GM12874 (cell line): ENCODE results near the gene ANKRD13D.

Experiments used
- TF ChIP-seq, protein P1 (sequence below): IDR thresholded peaks from 2 replicates; pipeline ENCODE4 v1.5.1; 2011; ENCODE audit warnings: low read depth, mild to moderate bottlenecking, control low read depth, low read length, moderate library complexity; ENCODE audit not compliant: insufficient read depth

Gene ANKRD13D

DNA sequence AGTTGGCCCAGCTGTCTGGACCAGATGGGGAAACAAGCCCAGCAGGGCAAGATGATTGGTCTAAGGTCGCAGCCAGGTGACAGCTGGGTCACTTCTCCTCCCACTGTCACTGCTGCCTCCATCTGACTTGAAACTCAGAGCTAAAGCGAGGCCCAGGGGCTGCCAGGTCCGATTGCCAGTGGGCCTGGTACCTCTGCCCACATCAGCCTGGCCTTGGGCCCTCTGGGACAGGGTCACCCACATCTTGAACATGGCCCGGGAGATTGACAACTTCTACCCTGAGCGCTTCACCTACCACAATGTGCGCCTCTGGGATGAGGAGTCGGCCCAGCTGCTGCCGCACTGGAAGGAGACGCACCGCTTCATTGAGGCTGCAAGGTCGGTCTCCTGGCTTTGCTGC lies 20.1 kb downstream of the ANKRD13D start:
- TF ChIP-seq, protein P1, sequence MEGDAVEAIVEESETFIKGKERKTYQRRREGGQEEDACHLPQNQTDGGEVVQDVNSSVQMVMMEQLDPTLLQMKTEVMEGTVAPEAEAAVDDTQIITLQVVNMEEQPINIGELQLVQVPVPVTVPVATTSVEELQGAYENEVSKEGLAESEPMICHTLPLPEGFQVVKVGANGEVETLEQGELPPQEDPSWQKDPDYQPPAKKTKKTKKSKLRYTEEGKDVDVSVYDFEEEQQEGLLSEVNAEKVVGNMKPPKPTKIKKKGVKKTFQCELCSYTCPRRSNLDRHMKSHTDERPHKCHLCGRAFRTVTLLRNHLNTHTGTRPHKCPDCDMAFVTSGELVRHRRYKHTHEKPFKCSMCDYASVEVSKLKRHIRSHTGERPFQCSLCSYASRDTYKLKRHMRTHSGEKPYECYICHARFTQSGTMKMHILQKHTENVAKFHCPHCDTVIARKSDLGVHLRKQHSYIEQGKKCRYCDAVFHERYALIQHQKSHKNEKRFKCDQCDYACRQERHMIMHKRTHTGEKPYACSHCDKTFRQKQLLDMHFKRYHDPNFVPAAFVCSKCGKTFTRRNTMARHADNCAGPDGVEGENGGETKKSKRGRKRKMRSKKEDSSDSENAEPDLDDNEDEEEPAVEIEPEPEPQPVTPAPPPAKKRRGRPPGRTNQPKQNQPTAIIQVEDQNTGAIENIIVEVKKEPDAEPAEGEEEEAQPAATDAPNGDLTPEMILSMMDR: no peak

DNA sequence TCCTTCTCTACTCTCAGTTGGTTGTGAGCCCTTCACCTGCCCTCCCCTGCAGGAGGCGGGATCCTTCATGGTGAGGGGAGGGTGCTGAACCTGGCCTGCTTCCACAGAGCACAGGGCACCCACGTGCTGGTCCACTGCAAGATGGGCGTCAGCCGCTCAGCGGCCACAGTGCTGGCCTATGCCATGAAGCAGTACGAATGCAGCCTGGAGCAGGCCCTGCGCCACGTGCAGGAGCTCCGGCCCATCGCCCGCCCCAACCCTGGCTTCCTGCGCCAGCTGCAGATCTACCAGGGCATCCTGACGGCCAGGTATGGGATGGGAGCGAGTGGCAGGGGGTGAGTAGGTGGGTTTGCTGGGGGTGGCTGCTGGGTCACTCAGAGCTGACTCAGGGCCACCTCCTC lies 20.6 kb downstream of the ANKRD13D start:
- TF ChIP-seq, protein P1: no peak

DNA sequence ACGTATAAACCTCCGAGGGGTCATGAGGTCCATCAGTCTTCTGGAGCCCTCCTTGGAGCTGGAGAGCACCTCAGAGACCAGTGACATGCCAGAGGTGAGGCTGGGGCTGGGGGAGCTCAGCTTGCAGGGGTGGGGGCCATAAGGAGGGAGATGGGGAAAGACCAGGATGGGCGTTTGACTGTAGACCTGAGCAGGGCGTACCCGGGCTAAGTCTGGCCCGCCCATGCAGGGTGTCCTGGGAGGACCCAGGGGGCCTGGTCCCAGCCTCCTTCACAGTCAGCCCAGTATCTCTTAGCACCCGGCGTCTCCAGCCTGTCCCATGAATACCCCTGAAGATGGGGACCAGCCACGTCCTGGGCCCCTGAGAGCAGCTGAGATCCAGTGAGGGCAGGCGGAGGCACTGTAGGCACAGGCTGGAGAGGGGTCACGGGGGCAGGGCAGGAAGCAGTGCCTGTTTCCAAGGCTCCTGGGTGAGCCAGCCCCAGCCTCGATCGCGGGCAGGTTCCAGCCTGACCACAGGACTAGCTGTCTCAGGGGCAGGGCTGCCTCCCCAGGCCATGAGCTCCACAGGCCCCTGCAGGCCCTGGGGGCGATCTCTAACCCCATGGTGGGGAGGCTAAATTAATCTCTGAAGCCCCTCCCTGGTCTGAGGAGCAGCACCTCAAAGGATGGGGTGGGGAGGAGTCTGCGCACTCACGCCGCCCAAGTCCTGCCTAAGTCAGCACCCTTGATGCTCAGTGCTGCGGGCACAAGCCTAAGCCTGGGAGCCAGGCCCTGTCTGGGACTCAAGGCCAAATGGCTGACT lies 21.3 kb downstream of the ANKRD13D start:
- TF ChIP-seq, protein P1: no peak

DNA sequence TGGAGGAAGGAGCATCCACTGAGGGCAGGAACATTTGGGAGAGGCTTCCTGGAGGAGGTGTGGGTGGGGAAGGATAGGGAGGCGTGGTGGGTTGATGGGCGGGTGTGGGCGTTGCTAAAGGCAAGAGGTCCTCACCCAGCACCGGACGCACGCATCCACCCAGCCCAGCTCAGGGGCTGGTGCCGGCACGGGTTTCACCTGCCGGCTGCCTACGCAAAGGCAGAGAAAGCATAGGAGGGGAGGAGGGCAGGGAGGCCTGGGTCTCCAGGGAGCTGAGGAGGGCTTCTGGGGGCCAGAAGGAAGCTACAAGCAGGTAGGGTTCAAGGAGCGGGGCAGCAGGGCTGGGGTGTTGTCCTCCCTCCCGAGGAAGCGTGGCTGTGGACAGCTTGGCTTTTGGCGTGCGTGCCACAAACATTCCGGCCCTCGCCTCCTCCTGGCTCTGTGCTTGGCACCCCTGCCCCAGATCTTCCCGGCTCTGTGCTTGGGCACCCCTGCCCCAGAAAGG lies 22.0 kb downstream of the ANKRD13D start:
- TF ChIP-seq, protein P1: no peak

DNA sequence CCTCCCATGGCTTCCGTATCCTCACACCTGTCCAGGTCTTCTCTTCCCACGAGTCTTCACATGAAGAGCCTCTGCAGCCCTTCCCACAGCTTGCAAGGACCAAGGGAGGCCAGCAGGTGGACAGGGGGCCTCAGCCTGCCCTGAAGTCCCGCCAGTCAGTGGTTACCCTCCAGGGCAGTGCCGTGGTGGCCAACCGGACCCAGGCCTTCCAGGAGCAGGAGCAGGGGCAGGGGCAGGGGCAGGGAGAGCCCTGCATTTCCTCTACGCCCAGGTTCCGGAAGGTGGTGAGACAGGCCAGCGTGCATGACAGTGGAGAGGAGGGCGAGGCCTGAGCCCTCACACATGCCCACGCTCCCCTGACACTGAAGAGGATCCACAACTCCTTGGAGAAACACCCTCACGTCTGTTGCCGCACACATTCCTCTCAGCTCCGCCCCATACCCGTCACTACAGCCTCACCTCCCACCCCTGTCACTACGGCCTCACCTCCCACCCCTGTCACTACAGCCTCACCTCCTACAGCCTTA lies 22.5 kb downstream of the ANKRD13D start:
- TF ChIP-seq, protein P1: no peak

DNA sequence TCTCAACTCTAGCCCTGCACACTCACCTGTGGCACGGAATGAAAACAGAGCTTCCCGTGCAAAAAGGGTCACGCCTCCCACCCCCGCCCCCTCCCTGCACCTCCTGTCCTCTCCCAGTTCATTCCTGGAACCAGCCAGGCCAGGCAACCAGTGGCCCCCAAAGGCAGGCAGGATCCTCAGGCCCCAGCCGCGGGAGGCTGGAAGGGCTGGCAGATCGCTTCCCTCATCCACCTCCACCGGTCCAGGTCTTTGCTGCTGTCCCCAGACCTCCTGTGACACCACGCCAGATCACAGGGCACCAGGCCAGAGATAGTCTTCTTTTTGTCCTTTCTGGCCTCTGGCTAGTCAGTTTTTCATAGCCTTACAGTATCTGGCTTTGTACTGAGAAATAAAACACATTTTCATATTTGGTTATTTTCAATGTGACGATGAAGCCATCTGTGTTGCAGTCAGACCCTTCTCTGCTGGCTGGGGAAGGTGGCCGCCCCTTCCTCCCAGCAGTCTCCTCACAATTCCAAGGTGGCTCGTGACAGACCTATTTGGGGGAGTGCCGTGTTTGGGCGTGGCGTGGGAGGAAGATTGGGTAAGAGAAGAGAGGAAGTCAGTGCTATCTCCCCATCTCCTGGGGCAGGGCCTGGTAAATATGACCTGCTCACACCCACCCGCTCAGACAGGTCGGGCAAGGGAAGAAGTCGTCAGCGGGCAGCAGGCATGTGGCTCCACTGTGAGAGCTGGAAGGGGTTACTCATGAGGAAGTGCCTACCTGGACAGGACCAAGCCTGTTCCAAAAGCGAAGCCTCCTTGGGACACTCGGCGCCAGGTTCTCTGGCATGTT lies 23.3 kb downstream of the ANKRD13D start:
- TF ChIP-seq, protein P1: no peak
